ENCODE data around the gene MYRF.

- TF ChIP-seq, protein P1, sequence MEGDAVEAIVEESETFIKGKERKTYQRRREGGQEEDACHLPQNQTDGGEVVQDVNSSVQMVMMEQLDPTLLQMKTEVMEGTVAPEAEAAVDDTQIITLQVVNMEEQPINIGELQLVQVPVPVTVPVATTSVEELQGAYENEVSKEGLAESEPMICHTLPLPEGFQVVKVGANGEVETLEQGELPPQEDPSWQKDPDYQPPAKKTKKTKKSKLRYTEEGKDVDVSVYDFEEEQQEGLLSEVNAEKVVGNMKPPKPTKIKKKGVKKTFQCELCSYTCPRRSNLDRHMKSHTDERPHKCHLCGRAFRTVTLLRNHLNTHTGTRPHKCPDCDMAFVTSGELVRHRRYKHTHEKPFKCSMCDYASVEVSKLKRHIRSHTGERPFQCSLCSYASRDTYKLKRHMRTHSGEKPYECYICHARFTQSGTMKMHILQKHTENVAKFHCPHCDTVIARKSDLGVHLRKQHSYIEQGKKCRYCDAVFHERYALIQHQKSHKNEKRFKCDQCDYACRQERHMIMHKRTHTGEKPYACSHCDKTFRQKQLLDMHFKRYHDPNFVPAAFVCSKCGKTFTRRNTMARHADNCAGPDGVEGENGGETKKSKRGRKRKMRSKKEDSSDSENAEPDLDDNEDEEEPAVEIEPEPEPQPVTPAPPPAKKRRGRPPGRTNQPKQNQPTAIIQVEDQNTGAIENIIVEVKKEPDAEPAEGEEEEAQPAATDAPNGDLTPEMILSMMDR (IDR thresholded peaks at IDR 0.05): no peak
- no peak for TF ChIP-seq ZFX (IDR thresholded peaks at IDR 0.05; ENCODE audit: borderline replicate concordance)
These were observed 31.5 kb downstream of the MYRF start for GRCh38 chr11:61783717-61784505.

Measured in 22Rv1 (cell line).